IPS-18a (cell line): ENCODE measurements around the gene ADA.
"Not testable (repeated sequence)": the region's sequence is repeated elsewhere in the genome, so short reads cannot be mapped to it uniquely, and the experiment has no call there.

Source experiments
- H3K27ac ChIP-seq: one replicate; pipeline ENCODE4 v1.5.1; 2013; ENCODE audit warnings: low read length
- H3K27me3 ChIP-seq: one replicate; pipeline ENCODE4 v1.6.1; 2013; ENCODE audit warnings: mild to moderate bottlenecking, low read length; ENCODE audit not compliant: control insufficient read depth, insufficient read depth
- H3K36me3 ChIP-seq: one replicate; pipeline ENCODE4 v1.6.1; 2013; ENCODE audit warnings: low read depth, low read length; ENCODE audit not compliant: control insufficient read depth
- H3K4me1 ChIP-seq: one replicate; pipeline ENCODE4 v1.6.1; 2013; ENCODE audit warnings: low read depth, low read length; ENCODE audit not compliant: control insufficient read depth
- H3K4me3 ChIP-seq: one replicate; pipeline ENCODE4 v1.5.1; 2013; ENCODE audit warnings: low read length
- H3K9ac ChIP-seq: one replicate; pipeline ENCODE4 v1.6.1; 2013; ENCODE audit warnings: mild to moderate bottlenecking, low read length, moderate library complexity
- H3K9me3 ChIP-seq: one replicate; pipeline ENCODE4 v1.6.1; 2013; ENCODE audit warnings: low read depth, low read length; ENCODE audit not compliant: control insufficient read depth

Gene ADA

DNA sequence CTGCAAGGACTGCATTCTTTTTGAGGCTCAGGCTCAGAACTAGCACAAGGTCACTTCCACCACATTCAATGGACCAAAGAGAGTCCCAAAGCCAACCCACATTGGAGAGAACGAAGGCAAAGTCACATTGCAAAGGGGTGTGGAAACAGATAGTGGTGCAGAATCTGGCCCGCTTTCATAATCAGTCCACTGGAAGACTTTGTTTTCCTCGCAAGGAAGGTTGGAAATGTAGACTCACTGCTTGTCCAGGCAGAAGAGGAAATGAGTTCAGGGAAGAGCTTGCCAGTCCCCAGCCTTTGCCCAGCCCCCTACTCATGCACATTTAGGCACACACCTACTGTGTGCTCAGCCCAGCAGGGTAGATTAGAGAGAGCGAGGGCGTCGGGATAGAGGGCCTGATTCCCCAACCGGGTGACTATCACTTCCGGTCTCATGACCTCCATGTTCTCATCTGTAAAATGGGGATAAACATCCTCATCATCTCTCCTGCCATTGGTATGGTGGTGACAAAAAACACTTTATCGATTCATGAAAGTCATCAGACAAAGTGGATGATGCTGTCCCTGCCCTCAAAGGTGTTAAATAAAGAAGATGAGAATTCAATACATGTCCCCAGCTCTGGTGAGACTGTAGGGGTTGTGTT lies 39.4 kb upstream of the ADA start:
- no peak overlapping the region for H3K4me3 ChIP-seq
- no peaks in the 10 kb centered on the region for H3K4me1 ChIP-seq
- no peak overlapping the region for H3K27ac ChIP-seq
- H3K27me3 ChIP-seq = no peaks in the 10 kb centered on the region
- no peaks in the 10 kb centered on the region for H3K9me3 ChIP-seq
- H3K9ac ChIP-seq = no peak overlapping the region
- H3K36me3 ChIP-seq = no peaks in the 10 kb centered on the region

DNA sequence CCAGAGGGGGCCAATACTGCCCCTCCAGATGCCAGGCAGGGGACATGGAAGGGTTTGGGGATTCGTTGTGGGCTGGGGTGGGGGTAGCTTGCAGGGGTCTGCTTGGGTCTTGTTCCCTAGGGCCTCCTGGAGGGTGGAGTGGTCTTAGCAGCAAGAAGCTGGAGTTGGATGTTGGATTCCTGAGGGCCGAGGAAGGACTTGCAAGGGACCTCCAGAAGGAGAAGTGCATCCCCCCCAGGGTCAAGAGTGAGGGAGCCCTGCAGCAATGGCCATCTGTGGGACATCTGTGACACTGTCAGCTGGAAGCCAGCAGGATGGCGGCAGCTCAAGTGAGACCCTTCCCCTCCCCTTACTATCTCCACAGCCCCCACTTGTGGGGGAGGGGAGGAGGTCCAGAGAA lies 38.3 kb upstream of the ADA start:
- Histone ChIP-seq H3K9me3 (no peaks in the 10 kb centered on the region), H3K27me3 (no peaks in the 10 kb centered on the region), H3K4me1 (no peaks in the 10 kb centered on the region), H3K36me3 (no peaks in the 10 kb centered on the region), H3K4me3 (no peak overlapping the region), H3K27ac (no peak overlapping the region), H3K9ac (no peak overlapping the region)

DNA sequence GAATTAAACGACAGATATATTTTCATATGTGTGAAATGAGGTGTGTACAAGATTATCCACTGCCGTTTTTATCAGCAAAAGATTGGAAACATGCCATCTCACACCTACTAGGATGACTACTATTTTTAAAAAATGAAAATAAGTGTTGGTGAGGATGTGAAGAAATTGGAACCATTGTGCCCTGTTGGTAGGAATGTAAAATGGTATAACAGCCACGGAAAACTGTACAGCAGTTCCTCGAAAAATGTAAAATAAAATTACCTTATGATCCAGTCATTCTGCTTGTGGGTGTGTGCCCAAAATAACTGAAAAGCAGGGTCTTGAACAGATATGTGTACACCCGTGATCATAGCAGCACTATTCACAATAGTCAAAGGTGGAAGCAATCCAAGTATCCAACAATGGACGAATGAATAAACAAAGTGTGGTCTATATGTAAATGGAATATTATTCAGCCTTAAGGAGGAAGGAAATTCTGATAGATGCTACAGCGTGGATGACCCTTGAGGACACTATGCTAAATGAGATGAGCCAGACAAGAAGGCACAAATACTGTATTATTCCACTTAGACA lies 36.6 kb upstream of the ADA start:
- Histone ChIP-seq H3K27ac (no peak overlapping the region), H3K27me3 (no peaks in the 10 kb centered on the region), H3K9ac (no peak overlapping the region), H3K4me1 (peaks cover 5% of the 10 kb centered on the region), H3K9me3 (no peaks in the 10 kb centered on the region), H3K36me3 (no peaks in the 10 kb centered on the region), H3K4me3 (no peak overlapping the region)

DNA sequence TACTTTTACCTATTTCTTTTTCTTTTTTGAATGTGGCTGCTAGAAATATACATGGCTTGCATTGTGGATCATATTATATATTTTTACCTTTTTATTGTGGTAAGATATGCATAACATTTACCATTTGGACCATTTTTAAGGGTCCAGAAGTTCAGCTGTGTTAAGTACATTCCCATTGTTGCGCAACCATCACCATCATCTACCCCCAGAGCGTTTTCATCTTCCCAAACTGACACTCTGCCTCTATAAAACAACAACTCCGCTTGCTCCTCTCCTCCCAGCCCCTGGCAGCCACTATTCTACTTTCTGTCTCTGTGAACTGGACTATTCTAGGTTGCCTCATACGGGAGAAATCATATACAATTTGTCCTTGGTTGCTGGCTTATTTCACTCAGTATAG lies 35.4 kb upstream of the ADA start:
- Histone ChIP-seq H3K9me3 (no peaks in the 10 kb centered on the region), H3K36me3 (no peaks in the 10 kb centered on the region), H3K9ac (no peak overlapping the region), H3K4me3 (no peak overlapping the region), H3K27me3 (no peaks in the 10 kb centered on the region), H3K27ac (no peak overlapping the region), H3K4me1 (peaks cover 5% of the 10 kb centered on the region)

DNA sequence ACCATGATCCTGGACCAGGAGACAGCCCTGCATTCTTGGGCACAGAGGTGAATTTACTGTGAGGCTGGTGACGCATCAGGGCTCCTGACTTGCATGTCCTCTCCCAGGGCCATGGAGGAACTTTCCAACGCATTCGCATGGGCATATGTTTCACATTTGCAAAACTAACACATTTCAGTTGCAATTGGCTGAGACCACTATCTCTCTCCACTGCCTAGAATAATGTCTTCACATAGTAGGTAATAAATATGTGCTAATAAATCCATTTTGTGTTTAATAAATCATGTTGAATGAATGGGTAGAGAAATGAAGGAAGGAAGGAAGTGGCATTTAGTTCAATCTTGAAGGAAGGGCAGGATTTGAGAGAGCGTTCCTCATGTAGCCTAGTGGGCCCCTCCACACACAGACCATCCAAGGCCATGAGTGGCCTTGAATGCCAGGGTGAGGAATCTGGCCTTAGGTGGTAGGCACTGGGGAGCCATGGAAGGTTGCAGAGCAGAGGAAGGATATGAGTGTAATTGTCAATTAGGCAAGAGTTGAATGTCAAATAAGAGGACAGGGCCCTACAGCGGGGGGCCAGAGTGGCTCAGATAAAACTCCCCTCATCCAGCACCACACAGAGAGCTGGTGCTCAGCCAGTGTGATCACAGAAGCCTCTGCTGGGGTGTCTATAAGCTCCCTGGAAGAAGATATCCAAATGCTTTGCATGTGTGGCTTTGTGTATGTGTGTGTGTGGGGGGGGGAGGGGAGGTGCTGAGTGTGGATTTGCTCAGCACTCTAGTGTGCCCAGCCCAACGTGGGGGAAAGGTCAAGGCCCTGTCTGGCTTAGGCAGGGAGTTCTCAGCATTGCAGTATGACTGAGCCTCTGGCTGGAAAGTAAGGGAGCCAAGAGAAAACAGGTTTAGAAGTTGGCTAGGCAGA lies 32.8 kb upstream of the ADA start:
- Histone ChIP-seq H3K9ac (no peak overlapping the region), H3K27ac (no peak overlapping the region), H3K36me3 (no peaks in the 10 kb centered on the region), H3K4me3 (no peak overlapping the region), H3K27me3 (no peaks in the 10 kb centered on the region), H3K9me3 (no peaks in the 10 kb centered on the region), H3K4me1 (peaks cover 5% of the 10 kb centered on the region)

DNA sequence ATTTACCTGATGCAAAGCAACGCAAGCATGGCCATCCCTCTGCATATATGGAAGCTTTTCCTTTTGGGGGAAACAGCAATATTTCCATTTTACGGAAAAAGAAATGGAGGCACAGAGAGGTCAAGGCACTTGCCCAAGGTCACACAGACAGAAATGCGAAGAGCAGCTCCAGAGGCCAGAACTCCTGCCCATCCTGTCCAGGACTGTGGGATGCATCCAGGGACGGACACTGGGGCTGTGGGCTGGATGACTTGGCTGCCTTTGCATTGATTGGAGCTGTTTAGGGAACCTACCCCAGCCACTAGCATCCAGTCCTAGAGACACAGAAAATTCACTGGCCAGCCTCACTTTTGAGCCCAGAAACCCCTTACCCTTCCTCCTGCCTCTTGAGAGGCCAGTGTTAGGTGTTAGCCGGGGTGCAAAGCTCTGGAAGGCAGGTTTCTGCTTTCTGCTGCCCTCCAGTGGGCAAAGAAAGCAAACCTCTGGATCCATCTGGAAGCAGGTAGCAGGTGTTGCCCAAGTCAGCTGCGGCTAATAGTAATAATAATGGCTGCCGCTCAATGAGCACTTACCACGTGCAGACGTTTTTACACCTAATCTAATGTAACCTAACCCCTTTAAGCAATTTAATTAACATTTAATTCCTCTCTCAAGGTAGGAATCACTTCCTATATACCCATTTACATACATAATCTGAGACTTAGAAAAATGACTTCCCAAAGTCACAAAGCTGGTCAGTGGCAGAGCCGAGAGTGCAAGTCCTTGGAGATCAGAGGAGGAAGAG lies 32.0 kb upstream of the ADA start:
- Histone ChIP-seq H3K9me3 (no peaks in the 10 kb centered on the region), H3K27me3 (no peaks in the 10 kb centered on the region), H3K27ac (no peak overlapping the region), H3K36me3 (no peaks in the 10 kb centered on the region), H3K9ac (no peak overlapping the region), H3K4me1 (peaks cover 5% of the 10 kb centered on the region), H3K4me3 (no peak overlapping the region)

- no peak overlapping the region for H3K4me3 ChIP-seq
- H3K27ac ChIP-seq = no peak overlapping the region
- H3K27me3 ChIP-seq = no peaks in the 10 kb centered on the region
- H3K4me1 ChIP-seq = peaks cover 5% of the 10 kb centered on the region
- H3K9ac ChIP-seq = no peak overlapping the region
- no peaks in the 10 kb centered on the region for H3K36me3 ChIP-seq
- no peaks in the 10 kb centered on the region for H3K9me3 ChIP-seq
These were observed 30.5 kb upstream of the ADA start for GRCh38 chr20:44681796-44682566.

- Histone ChIP-seq H3K36me3 (no peaks in the 10 kb centered on the region), H3K4me1 (peaks cover 5% of the 10 kb centered on the region), H3K9ac (no peak overlapping the region), H3K9me3 (no peaks in the 10 kb centered on the region), H3K27me3 (no peaks in the 10 kb centered on the region), H3K4me3 (no peak overlapping the region), H3K27ac (no peak overlapping the region)
These were observed 27.6 kb upstream of the ADA start for GRCh38 chr20:44678990-44679611.

- no peaks in the 10 kb centered on the region for H3K27me3 ChIP-seq
- no peak overlapping the region for H3K4me3 ChIP-seq
- no peaks in the 10 kb centered on the region for H3K36me3 ChIP-seq
- H3K9me3 ChIP-seq = no peaks in the 10 kb centered on the region
- H3K9ac ChIP-seq = no peak overlapping the region
- H3K4me1 ChIP-seq = no peaks in the 10 kb centered on the region
- no peak overlapping the region for H3K27ac ChIP-seq
These were observed 26.7 kb upstream of the ADA start for GRCh38 chr20:44678242-44678641.

GRCh38 chr20:44672318-44672902 lies 20.9 kb upstream of the ADA start:
- H3K4me1 ChIP-seq, H3K36me3 ChIP-seq, H3K27ac ChIP-seq, H3K4me3 ChIP-seq, H3K27me3 ChIP-seq, H3K9me3 ChIP-seq, H3K9ac ChIP-seq: not testable (repeated sequence)
